Measurements from ENCODE around the gene CLN3. TPM values are rescaled to one million over a fixed set of nuclear protein-coding genes. Genes with fewer than 3 reads are reported as not detected.

Gene CLN3
- total and polyA plus RNA-seq, 2 of the 13 experiments (the other 11 are each of a cell fraction or from before 2014, with no cell fraction given), result 23.4 to 46.8 TPM

- TF ChIP-seq, protein P1, sequence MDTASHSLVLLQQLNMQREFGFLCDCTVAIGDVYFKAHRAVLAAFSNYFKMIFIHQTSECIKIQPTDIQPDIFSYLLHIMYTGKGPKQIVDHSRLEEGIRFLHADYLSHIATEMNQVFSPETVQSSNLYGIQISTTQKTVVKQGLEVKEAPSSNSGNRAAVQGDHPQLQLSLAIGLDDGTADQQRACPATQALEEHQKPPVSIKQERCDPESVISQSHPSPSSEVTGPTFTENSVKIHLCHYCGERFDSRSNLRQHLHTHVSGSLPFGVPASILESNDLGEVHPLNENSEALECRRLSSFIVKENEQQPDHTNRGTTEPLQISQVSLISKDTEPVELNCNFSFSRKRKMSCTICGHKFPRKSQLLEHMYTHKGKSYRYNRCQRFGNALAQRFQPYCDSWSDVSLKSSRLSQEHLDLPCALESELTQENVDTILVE (CRISPR knock-in tag; IDR thresholded peaks at IDR 0.05), result peak; percentile 88
- no peak for TF ChIP-seq HNRNPK (IDR thresholded peaks at IDR 0.05; ENCODE audit: low read depth, low read length, poor library complexity, severe bottlenecking)
- peak; percentile 91; the same call in 1 of the 2 replicates for TF ChIP-seq ZNF891 (CRISPR knock-in tag; IDR thresholded peaks at IDR 0.05)
- TF ChIP-seq, protein P2, sequence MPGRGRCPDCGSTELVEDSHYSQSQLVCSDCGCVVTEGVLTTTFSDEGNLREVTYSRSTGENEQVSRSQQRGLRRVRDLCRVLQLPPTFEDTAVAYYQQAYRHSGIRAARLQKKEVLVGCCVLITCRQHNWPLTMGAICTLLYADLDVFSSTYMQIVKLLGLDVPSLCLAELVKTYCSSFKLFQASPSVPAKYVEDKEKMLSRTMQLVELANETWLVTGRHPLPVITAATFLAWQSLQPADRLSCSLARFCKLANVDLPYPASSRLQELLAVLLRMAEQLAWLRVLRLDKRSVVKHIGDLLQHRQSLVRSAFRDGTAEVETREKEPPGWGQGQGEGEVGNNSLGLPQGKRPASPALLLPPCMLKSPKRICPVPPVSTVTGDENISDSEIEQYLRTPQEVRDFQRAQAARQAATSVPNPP (CRISPR knock-in tag; IDR thresholded peaks at IDR 0.05), result no peak
- peak; percentile 75 for TF ChIP-seq TARDBP (CRISPR knock-in tag; IDR thresholded peaks at IDR 0.05)
- TF ChIP-seq SRY (CRISPR knock-in tag; IDR thresholded peaks at IDR 0.05), result no peak; the same call in 1 of the 2 replicates
- peak; percentile 100 for TF ChIP-seq ELF1 (CRISPR knock-in tag; IDR thresholded peaks at IDR 0.05)
- TF ChIP-seq ZNF296 (CRISPR knock-in tag; conservative IDR thresholded peaks at IDR 0.05), result no peak
- TF ChIP-seq EEA1 (CRISPR knock-in tag; IDR thresholded peaks at IDR 0.05; ENCODE audit: borderline replicate concordance), result no peak; the same call in 1 of the 2 replicates
- TF ChIP-seq ZNF350 (CRISPR knock-in tag; IDR thresholded peaks at IDR 0.05; ENCODE audit: borderline replicate concordance, low read depth), result no peak; the same call in none of the 2 replicates
- 0 out of 2 replicates have a peak, but pooled peaks have one; percentile 26 for TF ChIP-seq KMT2A (CRISPR knock-in tag; IDR thresholded peaks at IDR 0.05)
- TF ChIP-seq NFATC3 (CRISPR knock-in tag; IDR thresholded peaks at IDR 0.05), result no peak
- no peak for TF ChIP-seq ZNF451 (CRISPR knock-in tag; IDR thresholded peaks at IDR 0.05)
- no peak for TF ChIP-seq RARA (CRISPR knock-in tag; IDR thresholded peaks at IDR 0.05)
- no peak for TF ChIP-seq ZNF10 (CRISPR knock-in tag; IDR thresholded peaks at IDR 0.05; ENCODE audit: borderline replicate concordance, low read depth)
- TF ChIP-seq ZZZ3 (CRISPR knock-in tag; IDR thresholded peaks at IDR 0.05; ENCODE audit: borderline replicate concordance), result peak; percentile 88; the same call in 1 of the 2 replicates
- no peak for TF ChIP-seq NCOA1 (CRISPR knock-in tag; IDR thresholded peaks at IDR 0.05)
- no peak for TF ChIP-seq TP53 (CRISPR knock-in tag; conservative IDR thresholded peaks at IDR 0.05)
- TF ChIP-seq KDM2A (CRISPR knock-in tag; IDR thresholded peaks at IDR 0.05; ENCODE audit: borderline replicate concordance, low read depth), result 0 out of 2 replicates have a peak, but pooled peaks have one; percentile 33
- TF ChIP-seq ZBTB1 (CRISPR knock-in tag; IDR thresholded peaks at IDR 0.05; ENCODE audit: borderline replicate concordance), result peak; percentile 10; the same call in 1 of the 2 replicates
- TF ChIP-seq, protein P3, sequence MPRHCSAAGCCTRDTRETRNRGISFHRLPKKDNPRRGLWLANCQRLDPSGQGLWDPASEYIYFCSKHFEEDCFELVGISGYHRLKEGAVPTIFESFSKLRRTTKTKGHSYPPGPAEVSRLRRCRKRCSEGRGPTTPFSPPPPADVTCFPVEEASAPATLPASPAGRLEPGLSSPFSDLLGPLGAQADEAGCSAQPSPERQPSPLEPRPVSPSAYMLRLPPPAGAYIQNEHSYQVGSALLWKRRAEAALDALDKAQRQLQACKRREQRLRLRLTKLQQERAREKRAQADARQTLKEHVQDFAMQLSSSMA (CRISPR knock-in tag; IDR thresholded peaks at IDR 0.05), result no peak
- no peak; the same call in 1 of the 2 replicates for TF ChIP-seq RELA (CRISPR knock-in tag; IDR thresholded peaks at IDR 0.05)
- peak; percentile 42; the same call in 1 of the 2 replicates for TF ChIP-seq ESRRA (CRISPR knock-in tag; IDR thresholded peaks at IDR 0.05; ENCODE audit: low read depth)
- TF ChIP-seq NFRKB (IDR thresholded peaks at IDR 0.05), result peak; percentile 71
- TF ChIP-seq ZNF431 (CRISPR knock-in tag; IDR thresholded peaks at IDR 0.05; ENCODE audit: borderline replicate concordance, low read depth), result no peak
Observed at GRCh38 chr16:28491970-28492474, at the start of gene CLN3 (continued).

Measured in HepG2 (cell line).